HepG2 (cell line): Measurements from ENCODE around the gene TARS3. TPM values are rescaled to one million over a fixed set of nuclear protein-coding genes. Genes with fewer than 3 reads are reported as not detected.

Source experiments
- ATAC-seq: fragments of 200-7000 bp; cut with Tn5 transposase; 3 replicates; pipeline ENCODE4 v1.9.1; 2020; ENCODE audit warnings: mild to moderate bottlenecking, moderate library complexity
- BruUV-seq: library from RNA; stranded (reverse); fragments of 400-500 nt; replicated peaks from 2 replicates; lab custom pipeline; 2021; lab: Mats Ljungman, UMichigan
- CTCF ChIA-PET: fragments of 300-600 bp; formaldehyde crosslinking; extraction: SDS; loops from one replicate; lab custom pipeline; 2021; ENCODE audit warnings: low total read pairs, inconsistent platforms, low intra/inter-chr PET ratio; lab: Yijun Ruan, JAX
- POLR2A ChIA-PET: fragments of 350-600 bp; sonication (Branson Sonifier 250); formaldehyde crosslinking; loops from one replicate; lab custom pipeline; 2020; ENCODE audit warnings: antibody characterized with exemption, inconsistent platforms; lab: Yijun Ruan, JAX
- DNase-seq: peaks from one replicate; pipeline ENCODE4 v3.0.0-alpha.2; 2015; ENCODE audit warnings: low spot score
- FAIRE-seq: peaks from 3 replicates; lab custom pipeline; 2011; peaks lifted over from hg19 to GRCh38; lab: Jason Lieb, UNC
- H2AFZ ChIP-seq: one replicate; pipeline ENCODE4 v1.6.1; 2011; ENCODE audit warnings: low read length, inconsistent platforms
- H3K27ac ChIP-seq: fragments of 300-600 bp; 3 replicates; pipeline ENCODE4 v1.8.0; 2011; ENCODE audit warnings: mixed run types, mild to moderate bottlenecking, mixed read lengths, low read length, inconsistent platforms; ENCODE audit not compliant: insufficient read depth; ENCODE audit errors: extremely low read length
- H3K27me3 ChIP-seq, 2 experiments: fragments of 200-600 bp in 1 of 2; 2 replicates in 1 of 2; 3 replicates in 1 of 2; pipeline versions ENCODE4 v1.6.0 to v1.8.0; 2011; ENCODE audit warnings: low read length in 2 of 2, mild to moderate bottlenecking in 2 of 2, moderate library complexity in 2 of 2, inconsistent platforms in 1 of 2; ENCODE audit not compliant: insufficient read depth in 2 of 2, control insufficient read depth in 1 of 2
- H3K36me3 ChIP-seq, 2 experiments: fragments of 200-600 bp in 1 of 2; replicated peaks in 1 of 2; 2 replicates in 1 of 2; 3 replicates in 1 of 2; pipeline versions ENCODE4 v1.5.1 to v1.8.0; 2011; ENCODE audit warnings: low read length in 2 of 2, inconsistent platforms in 1 of 2; ENCODE audit not compliant: insufficient read depth in 2 of 2, control insufficient read depth in 1 of 2
- H3K4me1 ChIP-seq: 2 replicates; pipeline ENCODE4 v1.5.1; 2012; ENCODE audit warnings: low read length, inconsistent platforms; ENCODE audit not compliant: insufficient read depth
- H3K4me2 ChIP-seq: 2 replicates; pipeline ENCODE4 v1.6.0; 2011; ENCODE audit warnings: low read depth, low read length, inconsistent platforms
- H3K4me3 ChIP-seq, 3 experiments: fragments of 200-600 bp in 1 of 3; sonication (generic), shearing (Covaris generic) in 1 of 3; replicated peaks in 1 of 3; 2 replicates each; pipeline ENCODE4 v1.5.1; 2011 to 2016; ENCODE audit warnings: low read length in 3 of 3, inconsistent platforms in 2 of 3, low read depth in 2 of 3, mild to moderate bottlenecking in 2 of 3, control low read depth in 1 of 3, mixed read lengths in 1 of 3; ENCODE audit not compliant: insufficient read depth in 1 of 3
- H3K79me2 ChIP-seq: one replicate; pipeline ENCODE4 v1.6.1; 2011; ENCODE audit warnings: low read length, inconsistent platforms; ENCODE audit not compliant: insufficient read depth
- H3K9ac ChIP-seq: 2 replicates; pipeline ENCODE4 v1.6.0; 2011; ENCODE audit warnings: mild to moderate bottlenecking, low read depth, low read length, inconsistent platforms; ENCODE audit not compliant: insufficient read depth
- H3K9me3 ChIP-seq: 2 replicates; pipeline ENCODE4 v1.5.1; 2012; ENCODE audit warnings: mild to moderate bottlenecking, low read length
- H4K20me1 ChIP-seq: 2 replicates; pipeline ENCODE4 v1.6.0; 2011; ENCODE audit warnings: inconsistent platforms, mild to moderate bottlenecking, low read length, moderate library complexity; ENCODE audit not compliant: insufficient read depth
- NPAS2 ChIP-seq: sonication (generic); formaldehyde crosslinking; IDR thresholded peaks from 2 replicates; pipeline ENCODE4 v1.8.0; 2022; ENCODE audit warnings: mild to moderate bottlenecking, missing genetic modification reagents, borderline replicate concordance
- NR2F6 ChIP-seq, 2 experiments: IDR thresholded peaks; 2 replicates each; pipeline ENCODE4 v1.6.1; 2016; ENCODE audit warnings: antibody characterized with exemption in 1 of 2, mild to moderate bottlenecking in 1 of 2
- RXRA ChIP-seq: sonication (generic); formaldehyde crosslinking; IDR thresholded peaks from 2 replicates; pipeline ENCODE4 v1.5.1; 2020; ENCODE audit warnings: missing genetic modification reagents
- TCF12 ChIP-seq, 2 experiments: fragments of 450-650 bp in 1 of 2; sonication (generic) in 1 of 2; formaldehyde crosslinking in 1 of 2; IDR thresholded peaks; 2 replicates each; pipeline versions ENCODE4 v1.6.1 to v1.8.0; 2017 to 2022; ENCODE audit warnings: antibody characterized with exemption in 1 of 2, mild to moderate bottlenecking in 1 of 2, missing genetic modification reagents in 1 of 2, moderate library complexity in 1 of 2
- ZBTB25 ChIP-seq: IDR thresholded peaks from 2 replicates; pipeline ENCODE4 v1.6.1; 2018; ENCODE audit warnings: missing genetic modification reagents
- ZBTB44 ChIP-seq: sonication (generic); formaldehyde crosslinking; IDR thresholded peaks from 2 replicates; pipeline ENCODE4 v1.4.0; 2020; ENCODE audit warnings: missing genetic modification reagents
- ZNF274 ChIP-seq: sonication (generic); formaldehyde crosslinking; IDR thresholded peaks from 2 replicates; pipeline ENCODE4 v1.5.1; 2020; ENCODE audit warnings: mild to moderate bottlenecking, missing genetic modification reagents
- ZNF609 ChIP-seq: sonication (generic); formaldehyde crosslinking; IDR thresholded peaks from 2 replicates; pipeline ENCODE4 v1.4.0; 2020; ENCODE audit warnings: mild to moderate bottlenecking, missing genetic modification reagents, borderline replicate concordance
- ZNF724P ChIP-seq: sonication (generic); formaldehyde crosslinking; IDR thresholded peaks from 2 replicates; pipeline ENCODE4 v1.8.0; 2022; ENCODE audit warnings: missing genetic modification reagents, borderline replicate concordance
- WGBS: methylation state at CpG from one replicate; pipeline ENCODE4 v1.1.6; 2017; ENCODE audit warnings: low lambda C conversion rate; 5-methylcytosine and 5-hydroxymethylcytosine counted together
- in situ Hi-C: cut with HindIII; loops from 2 replicates; pipeline ENCODE4 v1.10.0; 2017; ENCODE audit warnings: low pct_unique_long_range_greater_than_20kb; ENCODE audit not compliant: extremely low pct_ligation_motif_present
- intact Hi-C: fragments of 100-400 bp; cut with micrococcal nuclease; formaldehyde crosslinking; loops from one replicate; pipeline ENCODE4 v1.10.0; 2022; ENCODE audit not compliant: unreplicated experiment
- polyA plus RNA-seq, 8 experiments: library from polyadenylated mRNA; depleted of rRNA in 3 of 8; stranded (reverse) in 7 of 8; unstranded in 1 of 8; fragments of >200 nt; fragmentation: Illumina TruSeq in 4 of 8; extraction: Trizol in 4 of 8; gene quantifications; 2 replicates each; pipeline versions ENCODE4 v1.2.1 to v1.2.3, GENCODE V29; 2011 to 2016; ENCODE audit warnings: low read depth in 4 of 8, missing spikeins in 1 of 8, mixed read lengths in 1 of 8; ENCODE audit not compliant: insufficient read depth in 1 of 8
- total RNA-seq, 5 experiments: library from RNA; depleted of rRNA; stranded (reverse); fragments of >200 nt; fragmentation: Illumina TruSeq; extraction: Trizol; gene quantifications; 2 replicates each; pipeline ENCODE4 v1.2.3, GENCODE V29; 2016; ENCODE audit warnings: low read depth in 1 of 5
- TF ChIP-seq, protein P1 (sequence below): conservative IDR thresholded peaks from 2 replicates; pipeline ENCODE4 v1.6.1; 2018; ENCODE audit warnings: missing genetic modification reagents
- TF ChIP-seq, protein P2 (sequence below): sonication (generic); formaldehyde crosslinking; IDR thresholded peaks from 2 replicates; pipeline ENCODE4 v1.5.0; 2020; ENCODE audit warnings: mild to moderate bottlenecking, low read depth, missing genetic modification reagents, borderline replicate concordance

The TARS3 gene
- total and polyA plus RNA-seq, 2 of the 13 experiments (the other 11 are each of a cell fraction or from before 2014, with no cell fraction given), result 4.1 to 11.7 TPM

GRCh38 chr15:101765772-101766456, 41.6 kb upstream of the TARS3 start:
- FAIRE-seq (no peak), DNase-seq (no peak), ATAC-seq (no peak)
- Histone ChIP-seq H3K27ac (no peak overlapping the region), H3K4me2 (no peak overlapping the region), H3K79me2 (no peaks in the 10 kb centered on the region), H3K9ac (no peak overlapping the region), H3K27me3 (peaks cover 1 to 2% of the 10 kb centered on the region in 2 experiments; a peak in 2 of 5 replicates), H3K4me1 (no peaks in the 10 kb centered on the region), H3K9me3 (no peaks in the 10 kb centered on the region), H3K36me3 (no peaks in the 10 kb centered on the region), H2AFZ (no peak overlapping the region), H3K4me3 (no peak overlapping the region), H4K20me1 (no peaks in the 10 kb centered on the region)
- no TSS peak for BruUV-seq
- WGBS, result 63% methylated on average over 8 of the region's 15 CpGs
- no peak for TF ChIP-seq ZBTB44
- no peak for TF ChIP-seq ZBTB25 (CRISPR knock-in tag)
- no peak for TF ChIP-seq ZNF274
- TF ChIP-seq RXRA (CRISPR knock-in tag), result no peak
- TF ChIP-seq, protein P1, sequence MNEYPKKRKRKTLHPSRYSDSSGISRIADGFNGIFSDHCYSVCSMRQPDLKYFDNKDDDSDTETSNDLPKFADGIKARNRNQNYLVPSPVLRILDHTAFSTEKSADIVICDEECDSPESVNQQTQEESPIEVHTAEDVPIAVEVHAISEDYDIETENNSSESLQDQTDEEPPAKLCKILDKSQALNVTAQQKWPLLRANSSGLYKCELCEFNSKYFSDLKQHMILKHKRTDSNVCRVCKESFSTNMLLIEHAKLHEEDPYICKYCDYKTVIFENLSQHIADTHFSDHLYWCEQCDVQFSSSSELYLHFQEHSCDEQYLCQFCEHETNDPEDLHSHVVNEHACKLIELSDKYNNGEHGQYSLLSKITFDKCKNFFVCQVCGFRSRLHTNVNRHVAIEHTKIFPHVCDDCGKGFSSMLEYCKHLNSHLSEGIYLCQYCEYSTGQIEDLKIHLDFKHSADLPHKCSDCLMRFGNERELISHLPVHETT (CRISPR knock-in tag), result no peak
- TF ChIP-seq NR2F6 (IDR thresholded peaks at IDR 0.05), result no peak
- TF ChIP-seq NR2F6 (CRISPR knock-in tag; IDR thresholded peaks at IDR 0.05), result no peak
- no peak for TF ChIP-seq NPAS2
- no peak for TF ChIP-seq ZNF724P (CRISPR knock-in tag)
- TF ChIP-seq, protein P2, sequence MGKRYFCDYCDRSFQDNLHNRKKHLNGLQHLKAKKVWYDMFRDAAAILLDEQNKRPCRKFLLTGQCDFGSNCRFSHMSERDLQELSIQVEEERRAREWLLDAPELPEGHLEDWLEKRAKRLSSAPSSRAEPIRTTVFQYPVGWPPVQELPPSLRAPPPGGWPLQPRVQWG, result no peak
- no peak for TF ChIP-seq ZNF609
- no peak for TF ChIP-seq TCF12 (IDR thresholded peaks at IDR 0.05)
- TF ChIP-seq TCF12 (CRISPR knock-in tag; IDR thresholded peaks at IDR 0.05), result no peak
- intact Hi-C loops, result no loop called here
- CTCF ChIA-PET, result no interaction called here
- in situ Hi-C loops, result no loop called here
- POLR2A ChIA-PET, result no interaction called here
